ENCODE data around the gene ADSS2. TPM values are rescaled to one million over a fixed set of nuclear protein-coding genes. Genes with fewer than 3 reads are reported as not detected.

ADSS2 gene
- total and polyA plus RNA-seq, 2 donors (not counting 3 experiments of a cell fraction or from before 2014, with no cell fraction given): 35.5 to 90.6 TPM

- intact Hi-C loops (cut with micrococcal nuclease): loop anchor here (10.0 kb wide), 1 partner anchor 598 kb away; no protein-coding TSS in a partner anchor
- CTCF ChIA-PET: no interaction called here
- POLR2A ChIA-PET: no interaction called here
These were observed 8.9 kb downstream of the ADSS2 start for GRCh38 chr1:244442850-244443249.

More at GRCh38 chr1:244442850-244443249, 8.9 kb downstream of the ADSS2 start:
- no TSS peak for BruUV-seq (replicated peaks)
- Histone ChIP-seq H3K9me1 (replicated peaks; ENCODE audit: control insufficient read depth, extremely low read depth, insufficient read depth, low read length) (peaks cover 2% of the 10 kb centered on the region), H3K79me2 (ENCODE audit: control insufficient read depth, insufficient read depth, low read length) (peaks cover 93% of the 10 kb centered on the region), H3K4me3 (replicated peaks in 1 of 3; ENCODE audit: insufficient read depth in 1 of 3, low read depth in 1 of 3, low read length in 3 of 3) (no peak overlapping the region), H3K27me3 (ENCODE audit: control insufficient read depth in 2 of 2, insufficient read depth in 2 of 2, low read length in 2 of 2) (no peaks in the 10 kb centered on the region), H4K20me1 (replicated peaks; ENCODE audit: control insufficient read depth, extremely low read depth, insufficient read depth, low read length) (no peaks in the 10 kb centered on the region), H3K4me1 (ENCODE audit: control insufficient read depth, extremely low read depth, insufficient read depth, low read length) (peaks cover 43% of the 10 kb centered on the region), H3K4me2 (ENCODE audit: insufficient read depth, low read length) (no peak overlapping the region), H3K9ac (replicated peaks; ENCODE audit: extremely low read depth, insufficient read depth, low read length) (no peak overlapping the region), H2AFZ (ENCODE audit: low read depth, low read length) (no peak overlapping the region), H3K27ac (ENCODE audit: insufficient read depth, low read depth, low read length) (no peak overlapping the region), H3K9me3 (replicated peaks; ENCODE audit: control insufficient read depth, insufficient read depth, low read length) (no peaks in the 10 kb centered on the region), H3K36me3 (ENCODE audit: control insufficient read depth in 2 of 2, extremely low read depth in 1 of 2, insufficient read depth in 2 of 2, low read length in 2 of 2) (peaks cover 0 to 4% of the 10 kb centered on the region in 2 experiments)
- dilution Hi-C loops (cut with MboI; ENCODE audit: extremely low pct_ligation_motif_present, low sequenced_read_pairs): no loop called here
- TF ChIP-seq POLR2A (IDR thresholded peaks at IDR 0.05; ENCODE audit: low read depth, low read length) (no peak), MYC (IDR thresholded peaks at IDR 0.05; ENCODE audit: low read depth, low read length) (no peak), POLR2AphosphoS5 (IDR thresholded peaks at IDR 0.05; ENCODE audit: insufficient read depth, low read depth, low read length) (no peak), MAX (IDR thresholded peaks at IDR 0.05; ENCODE audit: insufficient read depth, insufficient read length) (no peak), CTCF (IDR thresholded peaks at IDR 0.05; ENCODE audit: extremely low read depth in 1 of 2, insufficient read depth in 1 of 2, low read depth in 1 of 2, low read length in 2 of 2) (no peak), EZH2 (IDR thresholded peaks at IDR 0.05; ENCODE audit: borderline replicate concordance, low read depth, low read length, severe bottlenecking) (no peak), GATA2 (IDR thresholded peaks at IDR 0.05; ENCODE audit: insufficient read depth, insufficient read length, low read depth, low read length) (no peak), FOS (IDR thresholded peaks at IDR 0.05; ENCODE audit: borderline replicate concordance, insufficient read depth, low read length) (no peak), JUN (IDR thresholded peaks at IDR 0.05; ENCODE audit: borderline replicate concordance, insufficient read depth, insufficient read length, low read depth) (no peak)
- FAIRE-seq (no peak), DNase-seq (ENCODE audit: low read depth, low spot score) (no peak)
